ENCODE data around the gene CDC42BPA.
"Not testable (repeated sequence)": the region's sequence is repeated elsewhere in the genome, so short reads cannot be mapped to it uniquely, and the experiment has no call there.

The CDC42BPA gene

GRCh38 chr1:227318016-227318852 lies at the start of gene CDC42BPA:
TSS of gene CDC42BPA (minus strand) at chr1:227318492. CDS start at chr1:227317182, 1,310 bp downstream.
- Mint-ChIP-seq H3K9me3 (no peaks in the 10 kb centered on the region), H3K27ac (peak within 1 kb of the TSS; percentile 45), H3K4me3 (peak within 1 kb of the TSS; percentile 62), H3K4me1 (no peaks in the 10 kb centered on the region), H3K36me3 (no peaks in the 10 kb centered on the region)
- ATAC-seq = peak; percentile 77
- peak; percentile 8 to 55 for DNase-seq (ENCODE audit: low spot score in 2 of 2)

GRCh38 chr1:227368009-227368408 lies 49.7 kb upstream of the CDC42BPA start:
- Mint-ChIP-seq H3K4me3 (no peak overlapping the region), H3K27ac (no peak overlapping the region), H3K9me3 (no peaks in the 10 kb centered on the region), H3K4me1 (no peaks in the 10 kb centered on the region), H3K36me3 (no peaks in the 10 kb centered on the region)
- DNase-seq (ENCODE audit: low spot score in 2 of 2) = no peak
- no peak for ATAC-seq

GRCh38 chr1:227365473-227366431 lies 47.5 kb upstream of the CDC42BPA start:
- ATAC-seq (no peak), DNase-seq (ENCODE audit: low spot score in 2 of 2) (no peak)
- Mint-ChIP-seq H3K36me3 (no peaks in the 10 kb centered on the region), H3K27ac (no peak overlapping the region), H3K9me3 (no peaks in the 10 kb centered on the region), H3K4me3 (no peak overlapping the region), H3K4me1 (no peaks in the 10 kb centered on the region)

GRCh38 chr1:227364657-227365056 lies 46.4 kb upstream of the CDC42BPA start:
- ATAC-seq (no peak), DNase-seq (ENCODE audit: low spot score in 2 of 2) (no peak)
- H3K9me3 Mint-ChIP-seq = no peaks in the 10 kb centered on the region
- no peak overlapping the region for H3K27ac Mint-ChIP-seq
- no peaks in the 10 kb centered on the region for H3K4me1 Mint-ChIP-seq
- H3K36me3 Mint-ChIP-seq = no peaks in the 10 kb centered on the region
- H3K4me3 Mint-ChIP-seq = no peak overlapping the region

GRCh38 chr1:227363825-227364224 lies 45.5 kb upstream of the CDC42BPA start:
- ATAC-seq = no peak
- Mint-ChIP-seq H3K27ac (no peak overlapping the region), H3K9me3 (no peaks in the 10 kb centered on the region), H3K4me1 (no peaks in the 10 kb centered on the region), H3K4me3 (no peak overlapping the region), H3K36me3 (no peaks in the 10 kb centered on the region)
- DNase-seq (ENCODE audit: low spot score in 2 of 2) = no peak

- no peaks in the 10 kb centered on the region for H3K9me3 Mint-ChIP-seq
- no peaks in the 10 kb centered on the region for H3K4me1 Mint-ChIP-seq
- no peak overlapping the region for H3K4me3 Mint-ChIP-seq
- ATAC-seq (no peak), DNase-seq (ENCODE audit: low spot score in 2 of 2) (no peak)
- H3K36me3 Mint-ChIP-seq = no peaks in the 10 kb centered on the region
- no peak overlapping the region for H3K27ac Mint-ChIP-seq
Observed at GRCh38 chr1:227362039-227362438, 43.7 kb upstream of the CDC42BPA start.

- DNase-seq (ENCODE audit: low spot score in 2 of 2) (no peak), ATAC-seq (no peak)
Observed at GRCh38 chr1:227357927-227358302, 39.6 kb upstream of the CDC42BPA start.

GRCh38 chr1:227357171-227357926 lies 39.1 kb upstream of the CDC42BPA start:
- no peak overlapping the region for H3K4me3 Mint-ChIP-seq
- no peaks in the 10 kb centered on the region for H3K36me3 Mint-ChIP-seq
- no peaks in the 10 kb centered on the region for H3K9me3 Mint-ChIP-seq
- no peak for ATAC-seq
- no peak for DNase-seq (ENCODE audit: low spot score in 2 of 2)
- no peaks in the 10 kb centered on the region for H3K4me1 Mint-ChIP-seq
- H3K27ac Mint-ChIP-seq = no peak overlapping the region

More at GRCh38 chr1:227357927-227358302, 39.6 kb upstream of the CDC42BPA start:
- Mint-ChIP-seq H3K4me3 (no peak overlapping the region), H3K4me1 (no peaks in the 10 kb centered on the region), H3K9me3 (no peaks in the 10 kb centered on the region), H3K36me3 (no peaks in the 10 kb centered on the region), H3K27ac (no peak overlapping the region)

GRCh38 chr1:227356620-227357146 lies 38.4 kb upstream of the CDC42BPA start:
- H3K27ac Mint-ChIP-seq = no peak overlapping the region
- no peaks in the 10 kb centered on the region for H3K36me3 Mint-ChIP-seq
- DNase-seq (ENCODE audit: low spot score in 2 of 2) (no peak), ATAC-seq (no peak)
- no peaks in the 10 kb centered on the region for H3K4me1 Mint-ChIP-seq
- no peak overlapping the region for H3K4me3 Mint-ChIP-seq
- no peaks in the 10 kb centered on the region for H3K9me3 Mint-ChIP-seq

GRCh38 chr1:227355542-227356245 lies 37.4 kb upstream of the CDC42BPA start:
- no peak for ATAC-seq
- H3K9me3 Mint-ChIP-seq = no peaks in the 10 kb centered on the region
- H3K36me3 Mint-ChIP-seq = no peaks in the 10 kb centered on the region
- DNase-seq (ENCODE audit: low spot score in 2 of 2) = no peak
- no peaks in the 10 kb centered on the region for H3K4me1 Mint-ChIP-seq
- H3K27ac Mint-ChIP-seq = no peak overlapping the region
- no peak overlapping the region for H3K4me3 Mint-ChIP-seq

GRCh38 chr1:227353186-227353585 lies 34.9 kb upstream of the CDC42BPA start:
- no peaks in the 10 kb centered on the region for H3K4me1 Mint-ChIP-seq
- no peak overlapping the region for H3K27ac Mint-ChIP-seq
- no peaks in the 10 kb centered on the region for H3K9me3 Mint-ChIP-seq
- ATAC-seq (no peak), DNase-seq (ENCODE audit: low spot score in 2 of 2) (no peak)
- no peaks in the 10 kb centered on the region for H3K36me3 Mint-ChIP-seq
- no peak overlapping the region for H3K4me3 Mint-ChIP-seq

- not testable (repeated sequence) for H3K36me3 Mint-ChIP-seq; DNase-seq (ENCODE audit: low spot score in 2 of 2); H3K9me3 Mint-ChIP-seq; H3K4me3 Mint-ChIP-seq; H3K27ac Mint-ChIP-seq; ATAC-seq; H3K4me1 Mint-ChIP-seq
Observed at GRCh38 chr1:227352164-227352563, 33.9 kb upstream of the CDC42BPA start.

GRCh38 chr1:227351443-227351842 lies 33.2 kb upstream of the CDC42BPA start:
- DNase-seq (ENCODE audit: low spot score in 2 of 2) (no peak), ATAC-seq (no peak)
- H3K27ac Mint-ChIP-seq = no peak overlapping the region

GRCh38 chr1:227349967-227350366 lies 31.7 kb upstream of the CDC42BPA start:
- H3K4me1 Mint-ChIP-seq = no peaks in the 10 kb centered on the region
- no peak overlapping the region for H3K27ac Mint-ChIP-seq
- no peaks in the 10 kb centered on the region for H3K36me3 Mint-ChIP-seq
- DNase-seq (ENCODE audit: low spot score in 2 of 2) = no peak
- no peak overlapping the region for H3K4me3 Mint-ChIP-seq
- no peaks in the 10 kb centered on the region for H3K9me3 Mint-ChIP-seq
- ATAC-seq = no peak

More at GRCh38 chr1:227351443-227351842, 33.2 kb upstream of the CDC42BPA start:
- Mint-ChIP-seq H3K4me1 (no peaks in the 10 kb centered on the region), H3K4me3 (no peak overlapping the region), H3K36me3 (no peaks in the 10 kb centered on the region), H3K9me3 (no peaks in the 10 kb centered on the region)
